ENCODE results near the gene COL6A2.
"Not testable (repeated sequence)": the region's sequence is repeated elsewhere in the genome, so short reads cannot be mapped to it uniquely, and the experiment has no call there.

Gene COL6A2

GRCh38 chr21:46172863-46173528 lies 75.1 kb downstream of the COL6A2 start:
- DNase-seq (ENCODE audit: low spot score): no peak

DNA sequence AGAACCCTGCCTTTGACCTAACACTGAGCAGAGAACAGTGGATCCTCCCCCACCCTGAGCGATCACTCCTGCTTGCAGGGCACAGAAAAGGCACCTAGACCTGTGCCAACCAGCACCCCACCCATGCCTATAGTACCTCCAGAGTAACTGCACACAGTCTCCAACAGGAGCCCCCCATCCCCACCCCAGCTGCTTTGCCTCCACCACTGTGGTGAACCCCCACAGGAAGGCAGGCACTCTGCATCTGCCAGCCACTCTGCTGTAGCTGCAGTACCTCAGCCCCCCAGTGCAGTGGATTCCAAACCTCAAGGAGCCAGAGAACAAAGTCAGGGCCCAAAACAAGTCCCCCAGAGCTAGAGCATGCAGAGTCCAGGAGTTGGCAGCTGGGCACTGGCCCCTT lies 75.7 kb downstream of the COL6A2 start:
- no peak for DNase-seq (ENCODE audit: low spot score)

GRCh38 chr21:46176443-46177129 lies 78.7 kb downstream of the COL6A2 start:
- not testable (repeated sequence) for DNase-seq (ENCODE audit: low spot score)

GRCh38 chr21:46178961-46179360 lies 81.0 kb downstream of the COL6A2 start:
- no peak for DNase-seq (ENCODE audit: low spot score)
